NCI-H82 treated with DMSO at 0.1 percent for 48 hours (cell line): ENCODE results near the gene TINAGL1.
"Not testable (repeated sequence)": the region's sequence is repeated elsewhere in the genome, so short reads cannot be mapped to it uniquely, and the experiment has no call there.

Experiments used
- DNase-seq: peaks from one replicate; lab custom pipeline; 2025; ENCODE audit not compliant: unreplicated experiment; lab: John Stamatoyannopoulos, UW

Gene TINAGL1

GRCh38 chr1:31583995-31584868 is 7.9 kb downstream of the TINAGL1 start:
- no peak for DNase-seq

GRCh38 chr1:31584869-31585735 is 8.8 kb downstream of the TINAGL1 start:
- no peak for DNase-seq

- no peak for DNase-seq
Measured at GRCh38 chr1:31585736-31586365, 9.5 kb downstream of the TINAGL1 start.

GRCh38 chr1:31586376-31587327 is 10.3 kb downstream of the TINAGL1 start:
- DNase-seq, result no peak

- not testable (repeated sequence) for DNase-seq
Measured at GRCh38 chr1:31587328-31587699, 11.0 kb downstream of the TINAGL1 start.

- DNase-seq, result no peak
Measured at GRCh38 chr1:31587720-31588423, 11.6 kb downstream of the TINAGL1 start.

GRCh38 chr1:31588751-31589515 is 12.6 kb downstream of the TINAGL1 start:
- no peak for DNase-seq

GRCh38 chr1:31591425-31592093 is 15.2 kb downstream of the TINAGL1 start:
- no peak for DNase-seq

- no peak for DNase-seq
Measured at GRCh38 chr1:31592132-31592531, 15.8 kb downstream of the TINAGL1 start.

- no peak for DNase-seq
Measured at GRCh38 chr1:31593136-31593665, 16.9 kb downstream of the TINAGL1 start.

- DNase-seq, result peak; percentile 34
Measured at GRCh38 chr1:31593770-31594632, 17.7 kb downstream of the TINAGL1 start.

GRCh38 chr1:31595836-31596736 is 19.8 kb downstream of the TINAGL1 start:
- DNase-seq, result peak; percentile 64

- no peak for DNase-seq
Measured at GRCh38 chr1:31596737-31597097, 20.4 kb downstream of the TINAGL1 start.

- no peak for DNase-seq
Measured at GRCh38 chr1:31598980-31599379, 22.7 kb downstream of the TINAGL1 start.

- no peak for DNase-seq
Measured at GRCh38 chr1:31600641-31601040, 24.3 kb downstream of the TINAGL1 start.

- DNase-seq, result no peak
Measured at GRCh38 chr1:31602081-31602480, 25.8 kb downstream of the TINAGL1 start.
